Spleen (tissue), 11 donors: Measurements from ENCODE around the gene GNA14. TPM values are rescaled to one million over a fixed set of nuclear protein-coding genes. Genes with fewer than 3 reads are reported as not detected.

ENCODE experiments used
- DNase-seq: peaks from one replicate; pipeline ENCODE4 v3.0.0-alpha.2; 2020
- H3K27ac ChIP-seq, 8 donors: fragments of 200-600 bp; sonication (generic) in 7 of 8; 1 replicate in 4 of 8; 2 replicates in 4 of 8; pipeline versions ENCODE4 v1.5.0 to v1.8.0; 2016 to 2021; ENCODE audit warnings: inconsistent platforms in 4 of 8, mild to moderate bottlenecking in 4 of 8, moderate library complexity in 1 of 8
- H3K27me3 ChIP-seq, 7 donors: fragments of 200-600 bp; sonication (generic) in 6 of 7; replicated peaks in 1 of 7; 1 replicate in 4 of 7; 2 replicates in 3 of 7; pipeline versions ENCODE4 v1.5.0 to v1.8.0; 2016 to 2021; ENCODE audit warnings: inconsistent platforms in 3 of 7, mild to moderate bottlenecking in 1 of 7
- H3K36me3 ChIP-seq, 6 donors: fragments of 200-600 bp; sonication (generic) in 5 of 6; 1 replicate in 4 of 6; 2 replicates in 2 of 6; pipeline versions ENCODE4 v1.5.0 to v1.8.0; 2016 to 2021; ENCODE audit warnings: inconsistent platforms in 2 of 6
- H3K4me1 ChIP-seq, 6 donors: fragments of 200-600 bp; sonication (generic) in 5 of 6; 1 replicate in 3 of 6; 2 replicates in 3 of 6; pipeline versions ENCODE4 v1.5.0 to v1.8.0; 2016 to 2021; ENCODE audit warnings: inconsistent platforms in 3 of 6
- H3K4me3 ChIP-seq, 8 donors: fragments of 200-600 bp; sonication (generic) in 7 of 8; 1 replicate in 4 of 8; 2 replicates in 4 of 8; pipeline versions ENCODE4 v1.5.0 to v1.8.0; 2016 to 2021; ENCODE audit warnings: inconsistent platforms in 4 of 8, mild to moderate bottlenecking in 4 of 8, moderate library complexity in 2 of 8
- H3K9me3 ChIP-seq, 8 donors: fragments of 200-600 bp; sonication (generic) in 7 of 8; 1 replicate in 4 of 8; 2 replicates in 4 of 8; pipeline versions ENCODE4 v1.5.0 to v1.8.0; 2016 to 2021; ENCODE audit warnings: inconsistent platforms in 4 of 8
- POLR2A ChIP-seq, 3 donors: fragments of 450-650 bp; IDR thresholded peaks; one replicate each; pipeline ENCODE4 v1.5.1; 2017; ENCODE audit warnings: antibody characterized with exemption in 3 of 3, mild to moderate bottlenecking in 1 of 3
- POLR2AphosphoS5 ChIP-seq, 3 donors: sonication (generic); formaldehyde crosslinking; IDR thresholded peaks; one replicate each; pipeline ENCODE4 v1.5.1; 2017; ENCODE audit warnings: antibody characterized with exemption in 3 of 3
- WGBS, 5 donors: extraction: QIAGEN DNeasy Blood & Tissue Kit in 3 of 5; methylation state at CpG; one replicate each; pipeline versions ENCODE4 v1.1.5 to v1.1.7; 2013 to 2018; 5-methylcytosine and 5-hydroxymethylcytosine counted together
- intact Hi-C: fragments of 100-400 bp; cut with DNase I; formaldehyde crosslinking; loops from one replicate; pipeline ENCODE4 v1.15.0; 2023; ENCODE audit warnings: low total_unique reads
- polyA plus RNA-seq, 3 donors: library from polyadenylated mRNA; stranded (reverse); fragments of 200-250 nt; gene quantifications; one replicate each; pipeline ENCODE4 v1.2.1, GENCODE V29; 2013
- total RNA-seq, 7 donors: library from RNA; depleted of rRNA in 3 of 7; stranded (reverse); fragments of >200 nt in 3 of 7; fragmentation: NEBNext Ultra II Directional in 4 of 7; extraction: Animal tissue kit (Norgen Biotek cat#: 25700) in 4 of 7; gene quantifications; one replicate each; pipeline versions ENCODE4 v1.1.0 to v1.2.1, GENCODE V29; 2016 to 2021
- TF ChIP-seq, protein P1 (sequence below), 11 experiments: fragments of 200-600 bp in 7 of 11; fragments of 450-650 bp in 4 of 11; sonication (generic) in 4 of 11; IDR thresholded peaks in 8 of 11; conservative IDR thresholded peaks in 3 of 11; 1 replicate in 7 of 11; 2 replicates in 4 of 11; pipeline versions ENCODE4 v1.4.0 to v1.8.0; 2016 to 2021; ENCODE audit warnings: antibody characterized with exemption in 11 of 11, inconsistent platforms in 4 of 11, mild to moderate bottlenecking in 1 of 11
- donor health status: healthy with polysubstance abuse.
- donor health status: DM: no; HTN: no; CAD: no; lungs with moderate emphysema.
- donor health status: DM: no; HTN: no; CAD: no.
- donor health status: Bipolar disorder and iron deficiency.
- donor health status: healthy.
- donor health status: DM: no; HTN: no; CAD: no.
- donor health status: DM: yes; HTN: yes; CAD: no.

Gene GNA14
- total and polyA plus RNA-seq, 10 donors, result 1.7 to 41.7 (median 7.9) TPM

DNA sequence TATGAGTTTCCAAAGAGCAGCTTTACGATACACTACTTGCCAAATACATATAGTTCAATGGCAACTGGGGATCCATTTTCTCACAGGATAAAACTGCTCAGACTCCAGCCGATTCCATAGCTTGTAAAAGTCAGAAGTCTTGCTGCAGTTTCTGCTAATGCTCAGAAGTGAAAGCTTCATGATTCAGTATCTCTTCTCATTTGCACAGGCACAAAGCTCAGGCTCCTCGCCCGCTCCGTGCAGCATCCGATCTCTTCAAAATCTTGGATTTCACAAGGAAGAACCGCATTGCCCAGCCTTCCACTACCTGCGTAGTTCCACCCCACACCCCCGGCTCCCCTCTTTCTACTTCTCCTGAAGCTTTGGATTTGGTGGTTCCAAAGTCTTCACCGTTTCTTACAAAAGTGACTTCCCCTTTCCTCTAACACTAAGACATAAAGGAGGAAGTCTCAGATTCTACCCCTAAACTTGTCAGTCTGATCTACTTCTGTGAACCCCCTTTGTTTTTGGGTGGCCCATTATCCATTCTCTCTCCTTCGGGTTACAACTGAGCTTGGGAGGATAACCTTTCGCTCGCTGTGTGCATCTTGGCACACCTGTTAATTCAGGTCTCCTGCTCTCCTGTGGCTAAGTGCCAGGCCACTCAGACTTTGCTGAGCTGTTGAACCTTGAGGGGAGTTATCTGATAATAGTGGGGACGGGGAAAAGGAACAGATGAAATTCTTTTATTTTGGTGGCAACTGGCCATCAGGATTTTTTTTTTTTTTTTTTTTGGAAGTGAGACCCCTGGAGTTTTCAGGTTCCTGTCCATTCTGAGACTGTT lies 194.1 kb downstream of the GNA14 start:
- H3K4me3 ChIP-seq, result peak overlapping the region in 4 of 8 donors; percentile 13 to 36 (median 14)

DNA sequence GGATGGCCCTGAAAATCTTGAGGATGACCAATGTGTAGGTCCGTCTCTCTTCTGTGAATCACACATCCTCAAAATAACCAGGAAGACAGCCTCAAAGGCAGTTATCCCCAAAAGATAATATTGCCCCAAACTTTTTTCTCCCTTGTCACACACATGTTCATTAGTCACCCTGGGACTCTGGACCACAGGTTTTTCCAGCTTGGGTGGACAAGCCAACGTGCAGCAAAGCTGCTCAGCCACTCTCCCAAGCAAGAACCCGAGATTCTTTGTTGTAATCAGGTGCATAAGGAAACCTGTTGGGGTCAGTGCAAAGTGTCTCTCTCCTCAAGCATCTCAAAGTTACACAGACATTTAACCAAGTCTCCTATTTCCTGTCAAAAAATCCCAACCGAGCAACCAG lies 196.6 kb downstream of the GNA14 start:
- TF ChIP-seq POLR2AphosphoS5 (IDR thresholded peaks at IDR 0.05) (no peak), POLR2A (IDR thresholded peaks at IDR 0.05) (no peak)
- TF ChIP-seq, protein P1, sequence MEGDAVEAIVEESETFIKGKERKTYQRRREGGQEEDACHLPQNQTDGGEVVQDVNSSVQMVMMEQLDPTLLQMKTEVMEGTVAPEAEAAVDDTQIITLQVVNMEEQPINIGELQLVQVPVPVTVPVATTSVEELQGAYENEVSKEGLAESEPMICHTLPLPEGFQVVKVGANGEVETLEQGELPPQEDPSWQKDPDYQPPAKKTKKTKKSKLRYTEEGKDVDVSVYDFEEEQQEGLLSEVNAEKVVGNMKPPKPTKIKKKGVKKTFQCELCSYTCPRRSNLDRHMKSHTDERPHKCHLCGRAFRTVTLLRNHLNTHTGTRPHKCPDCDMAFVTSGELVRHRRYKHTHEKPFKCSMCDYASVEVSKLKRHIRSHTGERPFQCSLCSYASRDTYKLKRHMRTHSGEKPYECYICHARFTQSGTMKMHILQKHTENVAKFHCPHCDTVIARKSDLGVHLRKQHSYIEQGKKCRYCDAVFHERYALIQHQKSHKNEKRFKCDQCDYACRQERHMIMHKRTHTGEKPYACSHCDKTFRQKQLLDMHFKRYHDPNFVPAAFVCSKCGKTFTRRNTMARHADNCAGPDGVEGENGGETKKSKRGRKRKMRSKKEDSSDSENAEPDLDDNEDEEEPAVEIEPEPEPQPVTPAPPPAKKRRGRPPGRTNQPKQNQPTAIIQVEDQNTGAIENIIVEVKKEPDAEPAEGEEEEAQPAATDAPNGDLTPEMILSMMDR (IDR thresholded peaks at IDR 0.05 in 8 of 11, conservative IDR thresholded peaks at IDR 0.05 in 3 of 11), result no peak
- no peak for DNase-seq
- Histone ChIP-seq H3K9me3 (peaks cover 0 to 14% (median 0%) of the 10 kb centered on the region in 8 donors), H3K36me3 (no peaks in the 10 kb centered on the region), H3K4me1 (peaks cover 0 to 24% (median 6%) of the 10 kb centered on the region in 6 donors), H3K27ac (no peak overlapping the region), H3K27me3 (no peaks in the 10 kb centered on the region), H3K4me3 (no peak overlapping the region)
- intact Hi-C loops, result loop anchor here (10.0 kb wide), 1 partner anchor 287 kb away; no protein-coding TSS in a partner anchor
- WGBS, 5 donors, result 74 to 90% (median 87%) methylated on average over 4 of the region's 4 CpGs

More for the DNA sequence above, 194.1 kb downstream of the GNA14 start:
- H3K27ac ChIP-seq, result peak overlapping the region in 1 of 8 donors; percentile 51
- H3K36me3 ChIP-seq, result no peaks in the 10 kb centered on the region
- no peak for DNase-seq
- peaks cover 0 to 42% (median 17%) of the 10 kb centered on the region in 6 donors for H3K4me1 ChIP-seq
- TF ChIP-seq, protein P1 (IDR thresholded peaks at IDR 0.05 in 8 of 11, conservative IDR thresholded peaks at IDR 0.05 in 3 of 11), result no peak
- no peak for TF ChIP-seq POLR2AphosphoS5 (IDR thresholded peaks at IDR 0.05)
- TF ChIP-seq POLR2A (IDR thresholded peaks at IDR 0.05), result no peak
- peaks cover 0 to 5% (median 0%) of the 10 kb centered on the region in 8 donors for H3K9me3 ChIP-seq
- 37 to 62% (median 53%) methylated on average over 14 of the region's 14 CpGs for WGBS, 5 donors
- intact Hi-C loops, result loop anchor here (10.0 kb wide), 1 partner anchor 289 kb away; no protein-coding TSS in a partner anchor
- no peaks in the 10 kb centered on the region for H3K27me3 ChIP-seq

GRCh38 chr9:77450085-77450475 lies 198.0 kb downstream of the GNA14 start:
- no peak for TF ChIP-seq POLR2AphosphoS5 (IDR thresholded peaks at IDR 0.05)
- TF ChIP-seq, protein P1 (IDR thresholded peaks at IDR 0.05 in 8 of 11, conservative IDR thresholded peaks at IDR 0.05 in 3 of 11), result no peak
- TF ChIP-seq POLR2A (IDR thresholded peaks at IDR 0.05), result no peak
- 88 to 97% (median 94%) methylated on average over 4 of the region's 4 CpGs for WGBS, 5 donors
- Histone ChIP-seq H3K9me3 (peaks cover 0 to 14% (median 0%) of the 10 kb centered on the region in 8 donors), H3K27ac (no peak overlapping the region), H3K4me3 (no peak overlapping the region), H3K4me1 (peaks cover 0 to 18% (median 4%) of the 10 kb centered on the region in 6 donors), H3K36me3 (no peaks in the 10 kb centered on the region), H3K27me3 (no peaks in the 10 kb centered on the region)
- intact Hi-C loops, result loop anchor here (10.0 kb wide), 1 partner anchor 285 kb away; no protein-coding TSS in a partner anchor
- no peak for DNase-seq
